Nephron progenitor cell (in vitro differentiated cells): ENCODE results near the gene ADIRF.
"Not testable (repeated sequence)": the region's sequence is repeated elsewhere in the genome, so short reads cannot be mapped to it uniquely, and the experiment has no call there.

ENCODE experiments used
- DNase-seq: peaks from one replicate; pipeline ENCODE4 v3.0.0; 2021
- H3K27ac Mint-ChIP-seq: 2 replicates; pipeline ENCODE4 v1.8.0; 2021; ENCODE audit warnings: mild to moderate bottlenecking, moderate library complexity, mixed read lengths
- H3K27me3 Mint-ChIP-seq: 2 replicates; pipeline ENCODE4 v1.8.0; 2021; ENCODE audit warnings: mild to moderate bottlenecking, low read depth, mixed read lengths; ENCODE audit not compliant: poor library complexity
- H3K36me3 Mint-ChIP-seq: 2 replicates; pipeline ENCODE4 v1.8.0; 2021; ENCODE audit warnings: low read depth, mixed read lengths
- H3K4me1 Mint-ChIP-seq: 2 replicates; pipeline ENCODE4 v1.8.0; 2021; ENCODE audit warnings: mixed read lengths
- H3K4me3 Mint-ChIP-seq: 2 replicates; pipeline ENCODE4 v1.8.0; 2021; ENCODE audit warnings: mild to moderate bottlenecking, moderate library complexity, mixed read lengths
- H3K9me3 Mint-ChIP-seq: 2 replicates; pipeline ENCODE4 v1.8.0; 2021; ENCODE audit warnings: mild to moderate bottlenecking, moderate library complexity, mixed read lengths
- TF ChIP-seq, protein P1 (sequence below): fragments of 200-600 bp; sonication (generic); IDR thresholded peaks from 2 replicates; pipeline ENCODE4 v1.5.0; 2021; ENCODE audit warnings: antibody characterized with exemption

ADIRF gene

DNA sequence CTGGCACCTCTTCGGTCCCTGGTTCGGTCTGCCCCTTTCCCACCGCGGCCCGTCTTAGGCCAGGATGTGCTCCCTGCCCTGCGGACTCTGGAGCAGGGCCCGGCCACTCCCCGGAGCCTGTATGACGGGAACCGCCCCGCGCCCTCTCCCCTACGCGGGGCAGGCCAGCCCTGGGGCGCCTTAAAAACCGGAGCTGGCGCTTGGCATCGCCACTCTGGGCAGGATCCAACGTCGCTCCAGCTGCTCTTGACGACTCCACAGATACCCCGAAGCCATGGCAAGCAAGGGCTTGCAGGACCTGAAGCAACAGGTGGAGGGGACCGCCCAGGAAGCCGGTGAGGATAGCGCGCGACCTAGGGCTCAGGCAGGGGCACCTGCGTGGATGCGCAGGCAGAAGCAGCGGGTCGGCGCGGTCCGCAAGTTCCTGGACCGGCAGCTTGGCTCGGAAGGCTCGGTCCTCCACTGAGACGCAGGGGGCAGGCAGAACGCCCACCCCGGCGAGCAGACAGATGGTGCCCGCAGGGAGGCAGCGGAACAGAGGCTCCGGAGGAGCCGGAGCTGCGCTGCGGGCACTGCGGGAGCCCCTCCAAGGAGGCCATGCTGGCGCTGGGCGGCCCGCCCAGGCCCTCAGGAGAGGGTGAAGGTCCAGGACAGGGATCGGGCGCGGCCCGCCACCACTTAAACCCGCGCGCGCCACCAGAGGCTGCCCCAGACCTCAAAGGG lies at the start of gene ADIRF:
ADIRF (plus strand) TSS at position 212 of the 723 bp plus-strand sequence; CDS start at position 275, 63 bp downstream.
- no peaks in the 10 kb centered on the region for H3K9me3 Mint-ChIP-seq
- H3K4me1 Mint-ChIP-seq, result peaks cover 64% of the 10 kb centered on the region
- no peak within 1 kb of the TSS for H3K27ac Mint-ChIP-seq
- no peaks in the 10 kb centered on the region for H3K36me3 Mint-ChIP-seq
- no peak for DNase-seq
- peaks cover 25% of the 10 kb centered on the region for H3K27me3 Mint-ChIP-seq
- no peak within 1 kb of the TSS for H3K4me3 Mint-ChIP-seq
- TF ChIP-seq, protein P1, sequence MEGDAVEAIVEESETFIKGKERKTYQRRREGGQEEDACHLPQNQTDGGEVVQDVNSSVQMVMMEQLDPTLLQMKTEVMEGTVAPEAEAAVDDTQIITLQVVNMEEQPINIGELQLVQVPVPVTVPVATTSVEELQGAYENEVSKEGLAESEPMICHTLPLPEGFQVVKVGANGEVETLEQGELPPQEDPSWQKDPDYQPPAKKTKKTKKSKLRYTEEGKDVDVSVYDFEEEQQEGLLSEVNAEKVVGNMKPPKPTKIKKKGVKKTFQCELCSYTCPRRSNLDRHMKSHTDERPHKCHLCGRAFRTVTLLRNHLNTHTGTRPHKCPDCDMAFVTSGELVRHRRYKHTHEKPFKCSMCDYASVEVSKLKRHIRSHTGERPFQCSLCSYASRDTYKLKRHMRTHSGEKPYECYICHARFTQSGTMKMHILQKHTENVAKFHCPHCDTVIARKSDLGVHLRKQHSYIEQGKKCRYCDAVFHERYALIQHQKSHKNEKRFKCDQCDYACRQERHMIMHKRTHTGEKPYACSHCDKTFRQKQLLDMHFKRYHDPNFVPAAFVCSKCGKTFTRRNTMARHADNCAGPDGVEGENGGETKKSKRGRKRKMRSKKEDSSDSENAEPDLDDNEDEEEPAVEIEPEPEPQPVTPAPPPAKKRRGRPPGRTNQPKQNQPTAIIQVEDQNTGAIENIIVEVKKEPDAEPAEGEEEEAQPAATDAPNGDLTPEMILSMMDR, result no peak

GRCh38 chr10:86922553-86922961 lies 45.7 kb upstream of the ADIRF start:
- no peak overlapping the region for H3K4me3 Mint-ChIP-seq
- TF ChIP-seq, protein P1, result no peak
- no peak for DNase-seq
- no peaks in the 10 kb centered on the region for H3K27me3 Mint-ChIP-seq
- no peaks in the 10 kb centered on the region for H3K9me3 Mint-ChIP-seq
- H3K36me3 Mint-ChIP-seq, result peaks cover 61% of the 10 kb centered on the region
- no peaks in the 10 kb centered on the region for H3K4me1 Mint-ChIP-seq
- H3K27ac Mint-ChIP-seq, result peak overlapping the region; percentile 58

DNA sequence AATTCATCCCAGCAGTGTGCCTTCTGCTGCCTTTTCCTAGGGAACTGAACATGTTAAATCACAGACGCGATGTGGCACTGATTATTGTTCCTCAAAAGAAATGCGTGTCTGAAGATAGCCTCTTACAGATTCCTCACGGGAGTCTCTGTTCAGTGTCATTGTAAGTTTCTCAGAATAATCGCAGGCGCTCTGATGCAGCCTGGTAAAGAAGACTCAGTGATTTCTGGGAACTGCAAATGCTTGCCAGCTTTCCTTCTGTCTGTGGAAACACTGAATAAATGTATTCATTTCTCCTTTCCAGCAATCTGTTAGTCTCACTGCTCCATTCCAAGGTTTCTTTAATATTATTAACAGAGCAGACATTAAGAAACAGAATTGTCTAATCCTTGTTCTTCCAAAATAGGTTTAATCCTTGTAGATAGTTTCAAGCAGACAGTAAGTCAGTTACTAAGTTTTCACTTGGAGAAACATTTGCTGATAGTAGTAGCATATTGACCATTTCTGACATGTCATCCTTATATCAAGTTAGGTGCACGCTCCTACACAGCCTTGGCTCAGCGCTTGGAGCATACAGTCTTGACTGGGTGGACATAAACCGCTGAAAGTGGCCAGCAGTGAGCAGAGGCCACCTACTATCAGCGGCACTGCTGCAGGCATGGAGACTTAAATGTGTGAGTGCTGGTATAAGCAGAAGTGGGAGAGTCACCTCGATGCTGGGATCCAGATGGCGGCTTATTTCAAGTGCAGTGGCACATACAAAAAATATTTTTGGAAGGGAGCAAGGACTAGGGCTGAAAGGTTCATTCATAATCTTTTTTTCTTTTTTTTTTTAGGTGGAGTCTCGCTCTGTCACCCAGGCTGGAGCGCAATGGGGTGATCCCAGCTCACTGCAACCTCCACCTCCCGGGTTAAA lies 38.6 kb upstream of the ADIRF start:
- H3K27me3 Mint-ChIP-seq, result peaks cover 4% of the 10 kb centered on the region
- peaks cover 37% of the 10 kb centered on the region for H3K36me3 Mint-ChIP-seq
- peaks cover 5% of the 10 kb centered on the region for H3K4me1 Mint-ChIP-seq
- TF ChIP-seq, protein P1, result no peak
- no peaks in the 10 kb centered on the region for H3K9me3 Mint-ChIP-seq
- DNase-seq, result no peak
- H3K27ac Mint-ChIP-seq, result peak overlapping the region; percentile 81
- no peak overlapping the region for H3K4me3 Mint-ChIP-seq

DNA sequence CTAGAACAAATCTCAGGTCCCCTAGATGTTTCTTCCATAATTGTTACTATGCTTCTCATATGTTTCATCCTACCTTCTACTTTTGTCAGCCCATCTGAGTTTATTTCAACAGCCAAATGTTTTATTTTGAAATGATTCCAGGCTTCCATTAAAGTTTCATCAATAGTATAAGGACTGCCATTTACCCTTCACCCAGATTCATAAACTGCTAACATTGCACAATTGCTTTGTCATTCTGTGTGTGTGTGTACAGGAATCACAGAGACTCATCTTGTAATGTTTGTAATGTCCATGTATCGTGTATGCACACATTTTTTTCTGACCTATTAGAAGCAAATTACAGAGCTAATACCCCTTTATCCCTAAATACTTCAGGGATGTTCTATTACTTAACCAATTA lies 36.4 kb upstream of the ADIRF start:
- TF ChIP-seq, protein P1, result no peak
- H3K9me3 Mint-ChIP-seq, result no peaks in the 10 kb centered on the region
- H3K27ac Mint-ChIP-seq, result peak overlapping the region; percentile 41
- H3K36me3 Mint-ChIP-seq, result peaks cover 33% of the 10 kb centered on the region
- H3K27me3 Mint-ChIP-seq, result peaks cover 7% of the 10 kb centered on the region
- H3K4me1 Mint-ChIP-seq, result peaks cover 5% of the 10 kb centered on the region
- no peak for DNase-seq
- no peak overlapping the region for H3K4me3 Mint-ChIP-seq

DNA sequence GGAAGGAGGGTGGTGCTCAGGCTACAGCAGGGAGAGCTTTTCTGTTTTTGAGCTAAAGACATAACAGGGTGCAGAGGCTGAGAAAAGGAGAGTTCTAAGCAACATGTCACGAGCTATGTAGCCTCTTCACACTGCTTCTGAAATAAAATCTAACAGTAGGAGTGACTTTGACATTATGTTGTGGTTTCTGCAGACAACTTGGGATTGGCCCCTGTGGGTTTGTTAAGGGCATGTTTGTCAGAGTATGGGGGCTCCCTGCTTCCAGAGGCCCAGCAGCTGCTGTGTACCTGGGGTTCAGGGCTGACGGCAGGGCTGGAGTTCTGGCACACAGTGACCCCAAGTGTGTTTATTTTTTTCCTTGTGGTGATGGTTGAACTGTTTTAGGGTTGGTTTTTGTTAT lies 35.6 kb upstream of the ADIRF start:
- no peak for DNase-seq
- Mint-ChIP-seq H3K9me3 (no peaks in the 10 kb centered on the region), H3K36me3 (peaks cover 31% of the 10 kb centered on the region), H3K4me1 (peaks cover 5% of the 10 kb centered on the region), H3K27me3 (peaks cover 11% of the 10 kb centered on the region), H3K4me3 (no peak overlapping the region), H3K27ac (peak overlapping the region; percentile 47)
- TF ChIP-seq, protein P1, result no peak

DNA sequence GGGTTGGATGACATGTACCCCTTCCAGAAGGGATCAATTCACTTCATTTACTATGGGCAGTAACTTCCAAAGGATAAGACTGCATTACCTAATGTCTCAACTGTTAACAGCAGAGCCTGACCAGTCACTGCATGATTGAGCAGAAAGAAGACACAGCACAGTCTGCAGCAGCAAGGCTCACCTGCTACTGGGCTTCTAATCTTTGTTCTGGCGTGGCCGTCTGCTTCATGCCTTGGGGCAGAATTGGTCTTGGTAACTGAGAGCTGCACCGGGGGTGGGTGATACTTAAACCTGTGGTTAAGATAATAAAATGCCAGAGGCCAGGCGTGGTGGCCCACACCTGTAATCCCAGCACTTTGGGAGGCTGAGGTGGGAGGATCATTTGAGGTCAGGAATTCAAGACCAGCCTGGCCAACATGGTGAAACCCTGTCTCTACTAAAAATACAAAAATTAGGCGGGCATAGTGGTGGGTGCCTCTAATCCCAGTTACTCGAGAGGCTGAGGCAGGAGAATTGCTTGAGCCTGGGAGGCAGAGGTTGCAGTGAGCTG lies 34.0 kb upstream of the ADIRF start:
- peaks cover 26% of the 10 kb centered on the region for H3K36me3 Mint-ChIP-seq
- H3K27ac Mint-ChIP-seq, result peak overlapping the region; percentile 85
- DNase-seq, H3K9me3 Mint-ChIP-seq, H3K4me1 Mint-ChIP-seq, H3K4me3 Mint-ChIP-seq: not testable (repeated sequence)
- H3K27me3 Mint-ChIP-seq, result peaks cover 11% of the 10 kb centered on the region
